ENCODE results near the gene GUSB.

GRCh38 chr7:65925040-65925439, 57.0 kb downstream of the GUSB start:
- no peak for TF ChIP-seq MAZ (IDR thresholded peaks at IDR 0.05; ENCODE audit: borderline replicate concordance, low read depth, low read length)
- no peak for TF ChIP-seq POLR2A (IDR thresholded peaks at IDR 0.05; ENCODE audit: low read length)
- TF ChIP-seq CTCF (IDR thresholded peaks at IDR 0.05), result no peak
- no peak for TF ChIP-seq PBX3 (IDR thresholded peaks at IDR 0.05)
- TF ChIP-seq RAD21 (conservative IDR thresholded peaks at IDR 0.05 in 1 of 2, IDR thresholded peaks at IDR 0.05 in 1 of 2), result no peak
- no peak for TF ChIP-seq MYC (IDR thresholded peaks at IDR 0.05; ENCODE audit: borderline replicate concordance, low read length)
- TF ChIP-seq MAX (IDR thresholded peaks at IDR 0.05), result no peak
